Prostate gland (tissue), 2 donors: ENCODE results near the gene ARMC9.

Source experiments
- POLR2A ChIP-seq: fragments of 450-650 bp; IDR thresholded peaks from one replicate; pipeline ENCODE4 v1.6.1; 2016; ENCODE audit warnings: antibody characterized with exemption, mild to moderate bottlenecking
- POLR2AphosphoS5 ChIP-seq: sonication (generic); formaldehyde crosslinking; IDR thresholded peaks from one replicate; pipeline ENCODE4 v1.6.1; 2017; ENCODE audit warnings: antibody characterized with exemption
- TF ChIP-seq, protein P1 (sequence below), 4 experiments: fragments of 200-600 bp in 2 of 4; fragments of 450-650 bp in 2 of 4; sonication (generic) in 2 of 4; IDR thresholded peaks; 1 replicate in 3 of 4; 2 replicates in 1 of 4; pipeline ENCODE4 v1.5.1; 2016 to 2019; ENCODE audit warnings: antibody characterized with exemption in 4 of 4, mild to moderate bottlenecking in 2 of 4, moderate library complexity in 2 of 4

DNA sequence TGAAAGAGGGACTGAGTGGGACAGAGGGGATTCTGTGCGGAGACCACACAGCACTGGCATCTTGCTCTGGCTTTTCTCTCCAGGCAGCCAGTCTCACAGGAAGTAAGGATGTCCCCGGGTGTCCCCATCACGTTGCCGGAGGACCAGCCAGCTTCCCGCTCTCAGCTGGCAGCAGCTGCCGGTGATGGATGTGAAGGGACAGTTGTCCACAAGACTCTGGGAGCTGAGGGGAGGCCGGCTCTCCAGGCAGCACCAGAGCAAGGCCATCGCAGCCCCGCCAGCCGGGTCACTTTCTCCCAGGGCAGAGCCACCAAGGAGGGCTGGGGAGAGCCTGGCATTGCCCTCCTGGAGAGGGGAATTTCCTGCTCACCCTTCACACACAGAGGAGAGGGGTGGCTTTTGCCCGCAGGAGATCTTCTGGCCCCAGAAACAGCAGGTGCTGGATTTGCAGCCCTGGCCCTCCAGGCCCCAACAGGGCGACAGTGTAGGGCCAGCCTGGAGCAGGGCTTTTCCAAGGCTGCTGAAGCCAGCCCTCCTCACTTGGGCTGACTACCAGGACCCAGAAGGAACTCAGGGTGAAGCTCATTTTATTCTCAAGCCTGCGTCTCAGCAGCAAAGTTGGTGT lies 173.1 kb downstream of the ARMC9 start:
- TF ChIP-seq, protein P1, sequence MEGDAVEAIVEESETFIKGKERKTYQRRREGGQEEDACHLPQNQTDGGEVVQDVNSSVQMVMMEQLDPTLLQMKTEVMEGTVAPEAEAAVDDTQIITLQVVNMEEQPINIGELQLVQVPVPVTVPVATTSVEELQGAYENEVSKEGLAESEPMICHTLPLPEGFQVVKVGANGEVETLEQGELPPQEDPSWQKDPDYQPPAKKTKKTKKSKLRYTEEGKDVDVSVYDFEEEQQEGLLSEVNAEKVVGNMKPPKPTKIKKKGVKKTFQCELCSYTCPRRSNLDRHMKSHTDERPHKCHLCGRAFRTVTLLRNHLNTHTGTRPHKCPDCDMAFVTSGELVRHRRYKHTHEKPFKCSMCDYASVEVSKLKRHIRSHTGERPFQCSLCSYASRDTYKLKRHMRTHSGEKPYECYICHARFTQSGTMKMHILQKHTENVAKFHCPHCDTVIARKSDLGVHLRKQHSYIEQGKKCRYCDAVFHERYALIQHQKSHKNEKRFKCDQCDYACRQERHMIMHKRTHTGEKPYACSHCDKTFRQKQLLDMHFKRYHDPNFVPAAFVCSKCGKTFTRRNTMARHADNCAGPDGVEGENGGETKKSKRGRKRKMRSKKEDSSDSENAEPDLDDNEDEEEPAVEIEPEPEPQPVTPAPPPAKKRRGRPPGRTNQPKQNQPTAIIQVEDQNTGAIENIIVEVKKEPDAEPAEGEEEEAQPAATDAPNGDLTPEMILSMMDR (IDR thresholded peaks at IDR 0.05) = no peak
- TF ChIP-seq POLR2A (no peak), POLR2AphosphoS5 (no peak)
